ENCODE results near the gene CPA2. TPM values are rescaled to one million over a fixed set of nuclear protein-coding genes. Genes with fewer than 3 reads are reported as not detected.
"Not testable (repeated sequence)": the region's sequence is repeated elsewhere in the genome, so short reads cannot be mapped to it uniquely, and the experiment has no call there.

Gene CPA2
- total and polyA plus RNA-seq, 9 donors = 0.05 to 3.6 (median 0.80) TPM; not detected in 4

GRCh38 chr7:130228840-130229502 lies 37.7 kb upstream of the CPA2 start:
- H3K4me1 ChIP-seq (ENCODE audit: insufficient read depth) = no peaks in the 10 kb centered on the region
- H3K27me3 ChIP-seq = no peaks in the 10 kb centered on the region
- no peak overlapping the region for H3K27ac ChIP-seq
- no peaks in the 10 kb centered on the region for H3K36me3 ChIP-seq
- intact Hi-C loops (cut with DNase I) = no loop called here
- 66 to 87% (median 78%) methylated on average over 7 of the region's 7 CpGs for WGBS, 3 donors
- DNase-seq = no peak
- TF ChIP-seq EP300 (IDR thresholded peaks at IDR 0.05) (no peak), POLR2A (IDR thresholded peaks at IDR 0.05) (no peak), CTCF (IDR thresholded peaks at IDR 0.05) (no peak)
- H3K9me3 ChIP-seq = no peaks in the 10 kb centered on the region
- H3K4me3 ChIP-seq = no peak overlapping the region

- H3K36me3 ChIP-seq; H3K27me3 ChIP-seq; H3K4me1 ChIP-seq (ENCODE audit: insufficient read depth); H3K9me3 ChIP-seq; intact Hi-C loops (cut with DNase I); H3K27ac ChIP-seq; DNase-seq; H3K4me3 ChIP-seq: not testable (repeated sequence)
- WGBS, 3 donors = 92 to 94% (median 93%) methylated on average over 22 to 28 of the region's 28 CpGs
Observed at GRCh38 chr7:130229981-130230380, 36.7 kb upstream of the CPA2 start.

GRCh38 chr7:130231792-130232191 lies 34.9 kb upstream of the CPA2 start:
- Histone ChIP-seq H3K4me1 (ENCODE audit: insufficient read depth) (no peaks in the 10 kb centered on the region), H3K27me3 (no peaks in the 10 kb centered on the region), H3K4me3 (no peak overlapping the region), H3K36me3 (no peaks in the 10 kb centered on the region), H3K27ac (no peak overlapping the region), H3K9me3 (no peaks in the 10 kb centered on the region)
- WGBS, 3 donors = 76 to 82% (median 77%) methylated on average over 6 of the region's 6 CpGs
- TF ChIP-seq POLR2A (IDR thresholded peaks at IDR 0.05) = no peak
- TF ChIP-seq EP300 (IDR thresholded peaks at IDR 0.05) = no peak
- intact Hi-C loops (cut with DNase I) = no loop called here
- DNase-seq = no peak

- WGBS, 3 donors = 66 to 75% (median 74%) methylated on average over 2 of the region's 2 CpGs
- no peak for TF ChIP-seq POLR2A (IDR thresholded peaks at IDR 0.05)
- no peak for TF ChIP-seq EP300 (IDR thresholded peaks at IDR 0.05)
- no peak for TF ChIP-seq CTCF (IDR thresholded peaks at IDR 0.05)
- intact Hi-C loops (cut with DNase I) = no loop called here
Observed at GRCh38 chr7:130232209-130232608, 34.5 kb upstream of the CPA2 start.

GRCh38 chr7:130234078-130234477 lies 32.6 kb upstream of the CPA2 start:
- intact Hi-C loops (cut with DNase I) = no loop called here

More at GRCh38 chr7:130232209-130232608, 34.5 kb upstream of the CPA2 start:
- Histone ChIP-seq H3K27me3 (no peaks in the 10 kb centered on the region), H3K4me3 (no peak overlapping the region), H3K36me3 (no peaks in the 10 kb centered on the region), H3K27ac (no peak overlapping the region), H3K4me1 (ENCODE audit: insufficient read depth) (no peaks in the 10 kb centered on the region), H3K9me3 (no peaks in the 10 kb centered on the region)
- no peak for DNase-seq

GRCh38 chr7:130236361-130236760 lies 30.3 kb upstream of the CPA2 start:
- intact Hi-C loops (cut with DNase I) = loop anchor here in 1 of 4 donors (5.0 kb wide), 1 partner anchor 1904 kb away; no protein-coding TSS in a partner anchor
- not testable (repeated sequence) for DNase-seq; H3K27me3 ChIP-seq; H3K4me3 ChIP-seq; H3K27ac ChIP-seq; H3K36me3 ChIP-seq; H3K4me1 ChIP-seq (ENCODE audit: insufficient read depth); H3K9me3 ChIP-seq
- WGBS, 3 donors = 79 to 88% (median 87%) methylated on average over 4 of the region's 4 CpGs

More at GRCh38 chr7:130234078-130234477, 32.6 kb upstream of the CPA2 start:
- no peaks in the 10 kb centered on the region for H3K4me1 ChIP-seq (ENCODE audit: insufficient read depth)
- H3K27me3 ChIP-seq = no peaks in the 10 kb centered on the region
- no peaks in the 10 kb centered on the region for H3K9me3 ChIP-seq
- no peak overlapping the region for H3K4me3 ChIP-seq
- 87 to 90% (median 88%) methylated on average over 2 of the region's 2 CpGs for WGBS, 3 donors
- no peaks in the 10 kb centered on the region for H3K36me3 ChIP-seq
- no peak for DNase-seq
- TF ChIP-seq POLR2A (IDR thresholded peaks at IDR 0.05) = no peak
- TF ChIP-seq EP300 (IDR thresholded peaks at IDR 0.05) = no peak
- no peak for TF ChIP-seq CTCF (IDR thresholded peaks at IDR 0.05)
- H3K27ac ChIP-seq = no peak overlapping the region
